Posterior vena cava (tissue), 2 donors: ENCODE results near the gene TFEC. TPM values are rescaled to one million over a fixed set of nuclear protein-coding genes. Genes with fewer than 3 reads are reported as not detected.
"Not testable (repeated sequence)": the region's sequence is repeated elsewhere in the genome, so short reads cannot be mapped to it uniquely, and the experiment has no call there.

Experiments used
- DNase-seq: peaks from one replicate; pipeline ENCODE4 v3.0.0-alpha.2; 2020; ENCODE audit warnings: low spot score
- intact Hi-C, 2 donors: fragments of 100-400 bp; cut with DNase I; formaldehyde crosslinking; loops; one replicate each; pipeline versions ENCODE4 v1.14.1 to v1.14.2; 2022 to 2023
- total RNA-seq, 2 donors: library from RNA; stranded (reverse); fragmentation: NEBNext Ultra II Directional; extraction: Animal tissue kit (Norgen Biotek cat#: 25700); gene quantifications; one replicate each; pipeline ENCODE4 v1.2.1, GENCODE V29; 2021
- donor health status: DM: yes; HTN: yes; CAD: no.
- donor health status: DM: yes; HTN: yes; CAD: no.

The TFEC gene
- total RNA-seq, 2 donors from 2014 or later, result 8.0 to 13.5 TPM

- no peak for DNase-seq
- intact Hi-C loops, result no loop called here
Measured at GRCh38 chr7:115940460-115941060, 90.0 kb downstream of the TFEC start.

GRCh38 chr7:115937960-115938359 lies 92.6 kb downstream of the TFEC start:
- intact Hi-C loops, result no loop called here
- no peak for DNase-seq

GRCh38 chr7:115933471-115933870 lies 97.1 kb downstream of the TFEC start:
- no peak for DNase-seq
- intact Hi-C loops, result no loop called here

- DNase-seq, result no peak
- intact Hi-C loops, result no loop called here
Measured at GRCh38 chr7:115932880-115933279, 97.7 kb downstream of the TFEC start.

- DNase-seq, intact Hi-C loops: not testable (repeated sequence)
Measured at GRCh38 chr7:115930184-115930583, 100.4 kb downstream of the TFEC start.

- intact Hi-C loops, DNase-seq: not testable (repeated sequence)
Measured at GRCh38 chr7:115929736-115930135, 100.8 kb downstream of the TFEC start.

- no peak for DNase-seq
- intact Hi-C loops, result no loop called here
Measured at GRCh38 chr7:115924411-115924810, 106.2 kb downstream of the TFEC start.

- intact Hi-C loops, result no loop called here
Measured at GRCh38 chr7:115920367-115920766, 110.2 kb downstream of the TFEC start.

GRCh38 chr7:115914951-115915350 lies 115.6 kb downstream of the TFEC start:
- DNase-seq, result no peak
- intact Hi-C loops, result no loop called here

More at GRCh38 chr7:115920367-115920766, 110.2 kb downstream of the TFEC start:
- DNase-seq, result no peak

- intact Hi-C loops, result no loop called here
Measured at GRCh38 chr7:115911465-115911864, 119.1 kb downstream of the TFEC start.

GRCh38 chr7:115910541-115911164 lies 119.9 kb downstream of the TFEC start:
- intact Hi-C loops, result no loop called here
- no peak for DNase-seq

More at GRCh38 chr7:115911465-115911864, 119.1 kb downstream of the TFEC start:
- DNase-seq, result no peak

- DNase-seq, result no peak
- intact Hi-C loops, result no loop called here
Measured at GRCh38 chr7:115906731-115907130, 123.8 kb downstream of the TFEC start.

GRCh38 chr7:115889669-115889984 lies 140.9 kb downstream of the TFEC start:
- intact Hi-C loops, result no loop called here
- no peak for DNase-seq

GRCh38 chr7:115888981-115889668 lies 141.4 kb downstream of the TFEC start:
- intact Hi-C loops, result no loop called here
- DNase-seq, result no peak

GRCh38 chr7:115885550-115885949 lies 145.0 kb downstream of the TFEC start:
- intact Hi-C loops, result no loop called here
- no peak for DNase-seq

Other genes with a start within 250 kb of the TFEC start
- 100 to 1,000 TPM; 292 to 317 TPM for gene TES, start 179.8 kb upstream of the TFEC start, total RNA-seq